HL-60 (cell line): ENCODE data around the gene NEDD8.

ENCODE experiments used
- DNase-seq, 2 experiments: peaks; one replicate each; pipeline ENCODE4 v3.0.0-alpha.2; 2010 to 2020; ENCODE audit warnings: low read depth in 1 of 2, low spot score in 1 of 2
- H3K27ac ChIP-seq: fragments of 250-450 bp; sonication (Bioruptor Pico); replicated peaks from 2 replicates; pipeline ENCODE4 v1.5.1; 2020; ENCODE audit warnings: mild to moderate bottlenecking, moderate library complexity
- H3K27me3 ChIP-seq: fragments of 250-450 bp; sonication (Bioruptor Pico); 2 replicates; pipeline ENCODE4 v1.5.1; 2021; ENCODE audit warnings: mild to moderate bottlenecking, moderate library complexity; ENCODE audit not compliant: insufficient read depth, poor library complexity, severe bottlenecking
- H3K4me3 ChIP-seq: replicated peaks from 2 replicates; pipeline ENCODE4 v1.5.1; 2011; ENCODE audit warnings: mild to moderate bottlenecking, control low read depth, low read length; ENCODE audit not compliant: insufficient read depth
- CTCF ChIP-seq: IDR thresholded peaks from one replicate; pipeline ENCODE4 v1.5.1; 2011; ENCODE audit warnings: low read length, control low read depth, inconsistent platforms; ENCODE audit not compliant: insufficient read depth
- GABPA ChIP-seq: IDR thresholded peaks from 2 replicates; pipeline ENCODE4 v1.6.1; 2012; ENCODE audit warnings: low read depth
- POLR2AphosphoS5 ChIP-seq: IDR thresholded peaks from 2 replicates; pipeline ENCODE4 v1.6.1; 2012; ENCODE audit warnings: low read depth
- REST ChIP-seq: IDR thresholded peaks from 2 replicates; pipeline ENCODE4 v1.6.1; 2012; ENCODE audit warnings: low read depth; ENCODE audit not compliant: insufficient replicate concordance
- SPI1 ChIP-seq: IDR thresholded peaks from 2 replicates; pipeline ENCODE4 v1.6.1; 2012; ENCODE audit warnings: low read depth, mild to moderate bottlenecking, borderline replicate concordance

Gene NEDD8

GRCh38 chr14:24215495-24216344 is 16.4 kb downstream of the NEDD8 start, which contains the start of gene MDP1:
Gene MDP1 (minus strand): TSS chr14:24216066. CDS start chr14:24215955, 111 bp downstream.
- TF ChIP-seq POLR2AphosphoS5, result peak; percentile 95
- TF ChIP-seq REST, result no peak
- TF ChIP-seq GABPA, result no peak
- TF ChIP-seq CTCF, result peak; percentile 10
- TF ChIP-seq SPI1, result peak; percentile 7; the same call in 1 of the 2 replicates
- peak; percentile 94 for DNase-seq
- Histone ChIP-seq H3K27ac (peak within 1 kb of the TSS; percentile 72), H3K27me3 (no peaks in the 10 kb centered on the region), H3K4me3 (peak within 1 kb of the TSS; percentile 93)

GRCh38 chr14:24213866-24214662 is 18.1 kb downstream of the NEDD8 start:
- TF ChIP-seq POLR2AphosphoS5, result no peak
- DNase-seq, result no peak
- peak overlapping the region; percentile 94 for H3K27ac ChIP-seq
- no peaks in the 10 kb centered on the region for H3K27me3 ChIP-seq
- H3K4me3 ChIP-seq, result peak overlapping the region; percentile 19

GRCh38 chr14:24212924-24213865 is 19.0 kb downstream of the NEDD8 start, which contains the start of gene CHMP4A:
Gene CHMP4A (minus strand): TSS chr14:24213488. CDS start chr14:24213439, 49 bp downstream.
- DNase-seq, result peak; percentile 99
- Histone ChIP-seq H3K27ac (peak within 1 kb of the TSS; percentile 94), H3K4me3 (peak within 1 kb of the TSS; percentile 68), H3K27me3 (no peaks in the 10 kb centered on the region)
- TF ChIP-seq GABPA (no peak), REST (peak; percentile 46), SPI1 (peak; percentile 19; the same call in 1 of the 2 replicates), POLR2AphosphoS5 (peak; percentile 98), CTCF (no peak)
